Measurements from ENCODE around the gene RCE1.
"Not testable (repeated sequence)": the region's sequence is repeated elsewhere in the genome, so short reads cannot be mapped to it uniquely, and the experiment has no call there.

RCE1 gene

GRCh38 chr11:66842896-66843775, at the start of gene RCE1:
Gene RCE1 (plus strand): TSS chr11:66843441. CDS start chr11:66843456, 15 bp downstream.
- peak; percentile 87 to 88 for DNase-seq (ENCODE audit: low read depth in 2 of 2)

GRCh38 chr11:66799815-66800214, 43.4 kb upstream of the RCE1 start:
- DNase-seq (ENCODE audit: low read depth in 2 of 2): not testable (repeated sequence)

GRCh38 chr11:66800720-66801428, 42.4 kb upstream of the RCE1 start:
- DNase-seq (ENCODE audit: low read depth in 2 of 2): no peak

- DNase-seq (ENCODE audit: low read depth in 2 of 2): no peak
These were observed 33.6 kb upstream of the RCE1 start for GRCh38 chr11:66809592-66809991.

- DNase-seq (ENCODE audit: low read depth in 2 of 2): no peak
These were observed 32.6 kb upstream of the RCE1 start for GRCh38 chr11:66810576-66811185.

- no peak for DNase-seq (ENCODE audit: low read depth in 2 of 2)
These were observed 28.6 kb upstream of the RCE1 start for GRCh38 chr11:66814678-66815077.

- no peak for DNase-seq (ENCODE audit: low read depth in 2 of 2)
These were observed 27.6 kb upstream of the RCE1 start for GRCh38 chr11:66815646-66816045.

- DNase-seq (ENCODE audit: low read depth in 2 of 2): no peak
These were observed 24.8 kb upstream of the RCE1 start for GRCh38 chr11:66818231-66818955.

- no peak for DNase-seq (ENCODE audit: low read depth in 2 of 2)
These were observed 22.9 kb upstream of the RCE1 start for GRCh38 chr11:66820381-66820780.

- no peak for DNase-seq (ENCODE audit: low read depth in 2 of 2)
These were observed 22.3 kb upstream of the RCE1 start for GRCh38 chr11:66820901-66821300.

GRCh38 chr11:66823700-66824099, 19.5 kb upstream of the RCE1 start:
- no peak for DNase-seq (ENCODE audit: low read depth in 2 of 2)

- not testable (repeated sequence) for DNase-seq (ENCODE audit: low read depth in 2 of 2)
These were observed 18.7 kb upstream of the RCE1 start for GRCh38 chr11:66824573-66824972.

- DNase-seq (ENCODE audit: low read depth in 2 of 2): no peak
These were observed 8.7 kb upstream of the RCE1 start for GRCh38 chr11:66834539-66834845.

GRCh38 chr11:66834943-66835342, 8.3 kb upstream of the RCE1 start:
- no peak for DNase-seq (ENCODE audit: low read depth in 2 of 2)

- DNase-seq (ENCODE audit: low read depth in 2 of 2): no peak
These were observed 7.4 kb upstream of the RCE1 start for GRCh38 chr11:66835768-66836405.

GRCh38 chr11:66840317-66841091, 2.7 kb upstream of the RCE1 start:
- DNase-seq (ENCODE audit: low read depth in 2 of 2): no peak

GRCh38 chr11:66841861-66842260, 1.4 kb upstream of the RCE1 start:
- DNase-seq (ENCODE audit: low read depth in 2 of 2): no peak

- DNase-seq (ENCODE audit: low read depth in 2 of 2): no peak
These were observed 743 bp upstream of the RCE1 start for GRCh38 chr11:66842501-66842895.

GRCh38 chr11:66843776-66844495, 695 bp downstream of the RCE1 start:
- no peak for DNase-seq (ENCODE audit: low read depth in 2 of 2)

- no peak for DNase-seq (ENCODE audit: low read depth in 2 of 2)
These were observed 1.4 kb downstream of the RCE1 start for GRCh38 chr11:66844496-66845142.

All from stimulated activated CD4-positive, alpha-beta T cell treated with anti-CD3 and anti-CD28 coated beads, Interleukin-4, amount 100 ng/mL, for 48 hours (primary cell).